Hepatocyte (in vitro differentiated cells): ENCODE results near the gene CASP12. TPM values are rescaled to one million over a fixed set of nuclear protein-coding genes. Genes with fewer than 3 reads are reported as not detected.

ENCODE experiments used
- DNase-seq: peaks from one replicate; pipeline ENCODE4 v3.0.0-alpha.2; 2016; ENCODE audit warnings: low spot score
- H2AFZ ChIP-seq: fragments of 200-600 bp; sonication (generic); 2 replicates; pipeline ENCODE4 v1.6.0; 2016; ENCODE audit warnings: antibody characterized with exemption, mild to moderate bottlenecking
- H3K27ac ChIP-seq: fragments of 200-600 bp; sonication (generic); 2 replicates; pipeline ENCODE4 v1.5.1; 2016; ENCODE audit warnings: mild to moderate bottlenecking
- H3K27me3 ChIP-seq: fragments of 200-600 bp; sonication (generic); 2 replicates; pipeline ENCODE4 v1.6.1; 2016
- H3K36me3 ChIP-seq: fragments of 200-600 bp; sonication (generic); replicated peaks from 2 replicates; pipeline ENCODE4 v1.5.1; 2016; ENCODE audit warnings: low read depth; ENCODE audit not compliant: insufficient read depth
- H3K4me1 ChIP-seq: fragments of 200-600 bp; sonication (generic); 2 replicates; pipeline ENCODE4 v1.5.1; 2016; ENCODE audit warnings: mild to moderate bottlenecking, moderate library complexity; ENCODE audit not compliant: insufficient read depth
- H3K4me2 ChIP-seq: fragments of 200-600 bp; sonication (generic); 2 replicates; pipeline ENCODE4 v1.6.0; 2016
- H3K4me3 ChIP-seq: fragments of 200-600 bp; sonication (generic); 2 replicates; pipeline ENCODE4 v1.5.1; 2016; ENCODE audit warnings: mild to moderate bottlenecking
- H3K79me2 ChIP-seq: fragments of 200-600 bp; sonication (generic); 2 replicates; pipeline ENCODE4 v1.6.0; 2017; ENCODE audit warnings: mild to moderate bottlenecking
- H3K9me2 ChIP-seq: fragments of 200-600 bp; sonication (generic); replicated peaks from 2 replicates; pipeline ENCODE4 v1.6.0; 2017; ENCODE audit warnings: mild to moderate bottlenecking; ENCODE audit not compliant: insufficient read depth
- H3K9me3 ChIP-seq: fragments of 200-600 bp; sonication (generic); 2 replicates; pipeline ENCODE4 v1.5.1; 2016; ENCODE audit warnings: low read depth, mild to moderate bottlenecking
- H4K20me1 ChIP-seq: fragments of 200-600 bp; sonication (generic); 2 replicates; pipeline ENCODE4 v1.6.0; 2016; ENCODE audit warnings: mild to moderate bottlenecking; ENCODE audit not compliant: insufficient read depth, poor library complexity, severe bottlenecking
- CTCF ChIP-seq: fragments of 200-600 bp; sonication (generic); IDR thresholded peaks from 2 replicates; pipeline ENCODE4 v1.5.1; 2016; ENCODE audit warnings: antibody characterized with exemption, mild to moderate bottlenecking; ENCODE audit not compliant: poor library complexity
- EZH2 ChIP-seq: fragments of 200-600 bp; sonication (generic); IDR thresholded peaks from 2 replicates; pipeline ENCODE4 v1.6.1; 2016; ENCODE audit warnings: antibody characterized with exemption, mild to moderate bottlenecking, borderline replicate concordance
- EZH2phosphoT487 ChIP-seq: fragments of 200-600 bp; sonication (generic); IDR thresholded peaks from one replicate; pipeline ENCODE4 v1.6.1; 2018; ENCODE audit warnings: antibody characterized with exemption, mild to moderate bottlenecking, low read depth, moderate library complexity; ENCODE audit not compliant: unreplicated experiment, severe bottlenecking
- WGBS: methylation state at CpG from one replicate; pipeline ENCODE4 v1.1.6; 2016; ENCODE audit warnings: low lambda C conversion rate; ENCODE audit errors: missing lambda C conversion rate; 5-methylcytosine and 5-hydroxymethylcytosine counted together
- polyA plus RNA-seq: library from polyadenylated mRNA; unstranded; fragments of >200 nt; fragmentation: Nextera tagmentation; extraction: Ambion mirVana; gene quantifications from 2 replicates; pipeline ENCODE4 v1.2.1, GENCODE V29; 2016
- total RNA-seq: library from RNA; depleted of rRNA; stranded (reverse); fragments of >200 nt; gene quantifications from 2 replicates; pipeline ENCODE4 v1.2.3, GENCODE V29; 2014

Gene CASP12
- total and polyA plus RNA-seq, 2 experiments from 2014 or later = 0.13 to 0.42 TPM

GRCh38 chr11:104895634-104896033 is 2.6 kb downstream of the CASP12 start:
- H4K20me1 ChIP-seq = no peaks in the 10 kb centered on the region
- TF ChIP-seq EZH2 (no peak), EZH2phosphoT487 (no peak), CTCF (no peak)
- H3K79me2 ChIP-seq = no peaks in the 10 kb centered on the region
- WGBS = 51% methylated on average over 2 of the region's 2 CpGs
- H2AFZ ChIP-seq = no peak overlapping the region
- H3K27ac ChIP-seq = no peak overlapping the region
- H3K4me3 ChIP-seq = no peak overlapping the region
- no peaks in the 10 kb centered on the region for H3K36me3 ChIP-seq
- no peaks in the 10 kb centered on the region for H3K9me3 ChIP-seq
- no peaks in the 10 kb centered on the region for H3K4me1 ChIP-seq
- no peak for DNase-seq
- no peak overlapping the region for H3K4me2 ChIP-seq
- no peaks in the 10 kb centered on the region for H3K27me3 ChIP-seq
- H3K9me2 ChIP-seq = no peaks in the 10 kb centered on the region

GRCh38 chr11:104893876-104894275 is 4.4 kb downstream of the CASP12 start:
- no peak for TF ChIP-seq EZH2phosphoT487
- TF ChIP-seq CTCF = no peak
- TF ChIP-seq EZH2 = no peak
- H3K9me2 ChIP-seq = no peaks in the 10 kb centered on the region
- no peaks in the 10 kb centered on the region for H3K4me1 ChIP-seq
- no peaks in the 10 kb centered on the region for H3K27me3 ChIP-seq
- H3K36me3 ChIP-seq = no peaks in the 10 kb centered on the region
- H3K4me3 ChIP-seq = no peak overlapping the region
- no peak overlapping the region for H2AFZ ChIP-seq
- no peak overlapping the region for H3K27ac ChIP-seq
- no peaks in the 10 kb centered on the region for H3K9me3 ChIP-seq
- no peaks in the 10 kb centered on the region for H4K20me1 ChIP-seq
- H3K4me2 ChIP-seq = no peak overlapping the region
- H3K79me2 ChIP-seq = no peaks in the 10 kb centered on the region
- DNase-seq = no peak
- 84% methylated on average over 1 of the region's 1 CpG for WGBS

GRCh38 chr11:104892723-104893511 is 5.3 kb downstream of the CASP12 start:
- Histone ChIP-seq H3K36me3 (no peaks in the 10 kb centered on the region), H3K9me3 (no peaks in the 10 kb centered on the region), H3K4me2 (no peak overlapping the region), H3K27ac (no peak overlapping the region), H3K27me3 (no peaks in the 10 kb centered on the region), H3K4me3 (no peak overlapping the region), H3K4me1 (no peaks in the 10 kb centered on the region), H2AFZ (no peak overlapping the region), H3K79me2 (no peaks in the 10 kb centered on the region), H3K9me2 (no peaks in the 10 kb centered on the region), H4K20me1 (no peaks in the 10 kb centered on the region)
- no peak for TF ChIP-seq EZH2phosphoT487
- TF ChIP-seq EZH2 = no peak
- TF ChIP-seq CTCF = no peak
- WGBS = 64% methylated on average over 3 of the region's 3 CpGs
- DNase-seq = no peak
